GM19238 (cell line): ENCODE measurements around the gene CCK.

ENCODE experiments used
- DNase-seq: peaks from one replicate; pipeline ENCODE4 v3.0.0; 2011; ENCODE audit warnings: low spot score; ENCODE audit not compliant: insufficient read length

Gene CCK

DNA sequence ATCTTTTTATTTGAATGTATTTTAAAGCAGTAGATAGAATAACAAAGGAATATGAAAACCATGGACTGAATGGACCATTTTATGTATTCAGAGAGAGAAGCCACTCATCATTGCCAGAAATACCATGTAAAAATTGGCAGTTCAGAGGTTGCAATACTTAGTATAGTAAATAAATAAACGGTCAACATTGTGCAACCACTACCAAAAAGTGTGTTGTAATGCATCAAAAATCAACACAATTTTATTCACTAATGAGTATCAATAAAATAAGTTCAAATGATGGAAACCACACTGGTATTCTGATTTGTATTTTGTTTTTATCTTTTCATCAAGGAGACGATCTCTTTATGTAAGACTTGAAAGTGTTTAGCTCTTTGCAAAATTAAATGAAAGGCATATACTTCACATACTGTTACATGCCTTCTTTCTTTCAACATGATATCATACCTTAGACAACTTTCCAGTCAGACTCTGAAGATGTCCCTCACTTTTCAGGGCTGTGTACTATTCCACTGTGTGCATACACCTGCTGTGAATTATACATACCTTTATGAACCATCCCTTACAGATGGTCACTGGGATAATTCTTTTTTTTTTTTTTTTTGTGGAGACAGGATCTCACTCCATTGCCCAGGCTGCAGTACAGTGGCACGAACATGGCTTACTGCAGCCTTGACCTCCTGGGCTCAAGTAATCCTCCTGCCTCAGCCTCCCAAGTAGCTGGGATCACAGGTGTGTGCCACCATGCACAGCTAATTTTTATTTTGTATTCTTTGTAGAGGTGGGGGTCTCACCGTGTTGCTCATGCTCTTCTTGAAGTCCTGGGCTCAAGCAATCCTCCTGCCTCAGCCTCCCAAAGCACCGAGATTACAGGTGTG, 40.3 kb downstream of the CCK start:
- DNase-seq, result no peak

DNA sequence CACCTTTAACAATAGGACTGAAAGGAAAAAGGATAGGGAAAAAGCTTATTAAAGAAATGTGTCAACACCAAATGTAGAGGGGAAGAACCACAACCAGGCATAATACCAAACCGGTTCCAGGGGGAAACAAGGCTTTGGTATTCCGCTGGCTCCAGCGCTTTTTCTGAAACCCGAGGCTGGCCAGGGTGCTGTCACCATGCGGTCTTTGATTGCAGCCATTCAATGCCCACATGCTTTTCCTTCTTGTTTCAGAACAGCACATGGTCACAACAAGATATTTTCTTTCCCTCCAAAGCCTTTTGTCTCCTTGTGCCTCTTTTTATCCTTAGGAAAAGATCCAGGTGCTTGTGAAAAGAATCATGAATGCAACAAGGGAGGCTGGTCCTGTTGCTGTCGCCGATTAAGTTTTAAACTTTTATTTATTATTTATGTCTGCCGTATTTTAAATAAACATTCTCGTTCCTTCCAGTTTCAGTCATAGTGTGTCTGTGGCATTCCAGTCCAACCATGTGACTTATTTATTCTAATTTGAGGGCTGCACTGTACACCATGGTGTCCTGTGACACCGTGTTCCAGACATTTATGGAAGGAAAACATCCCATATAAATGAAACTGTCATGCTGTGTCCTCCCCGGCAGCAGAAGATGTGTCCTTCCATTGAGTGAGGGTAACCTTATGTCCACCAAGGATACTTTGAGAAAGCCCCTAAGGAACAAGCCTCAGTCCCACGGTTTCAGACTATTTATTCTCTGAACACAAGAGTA, 41.1 kb downstream of the CCK start:
- no peak for DNase-seq

DNA sequence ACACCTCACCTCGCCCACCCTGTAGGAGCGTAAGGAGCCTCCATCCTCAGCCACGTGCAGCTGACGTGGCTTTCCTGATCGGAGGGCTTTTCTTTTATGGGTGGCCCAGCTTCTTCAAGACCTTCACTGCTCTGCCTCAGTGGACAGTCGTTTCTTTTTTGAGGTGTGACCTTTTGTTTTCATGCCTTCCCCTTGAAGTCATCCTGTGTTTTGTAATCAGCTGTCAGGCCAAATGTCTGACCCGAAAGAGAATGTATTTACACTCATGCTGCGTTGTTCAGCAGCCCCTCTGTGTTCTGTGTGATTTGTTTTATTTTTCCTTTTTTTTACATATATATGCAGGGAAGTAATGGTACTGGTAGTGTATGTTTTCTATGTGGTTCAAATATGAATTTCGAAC, 41.8 kb downstream of the CCK start:
- no peak for DNase-seq

DNA sequence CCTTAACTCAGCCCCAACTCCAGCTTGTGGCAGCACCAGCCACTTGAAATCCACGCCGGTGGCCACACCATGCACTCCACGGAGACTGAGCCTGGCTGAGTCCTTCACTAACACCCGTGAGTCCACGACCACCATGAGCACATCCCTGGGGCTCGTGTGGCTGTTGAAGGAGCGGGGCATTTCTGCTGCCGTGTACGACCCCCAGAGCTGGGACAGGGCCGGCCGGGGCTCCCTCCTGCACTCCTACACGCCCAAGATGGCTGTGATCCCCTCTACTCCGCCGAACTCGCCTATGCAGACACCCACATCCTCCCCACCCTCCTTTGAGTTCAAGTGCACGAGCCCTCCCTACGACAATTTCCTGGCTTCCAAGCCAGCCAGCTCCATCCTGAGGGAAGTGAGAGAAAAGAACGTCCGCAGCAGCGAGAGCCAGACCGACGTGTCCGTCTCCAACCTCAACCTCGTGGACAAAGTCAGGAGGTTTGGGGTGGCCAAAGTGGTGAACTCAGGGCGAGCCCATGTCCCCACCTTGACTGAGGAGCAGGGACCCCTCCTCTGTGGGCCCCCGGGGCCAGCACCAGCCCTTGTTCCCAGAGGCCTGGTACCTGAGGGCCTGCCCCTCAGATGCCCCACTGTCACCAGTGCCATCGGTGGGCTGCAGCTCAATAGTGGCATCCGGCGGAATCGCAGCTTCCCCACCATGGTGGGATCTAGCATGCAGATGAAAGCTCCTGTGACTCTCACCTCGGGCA, 42.9 kb downstream of the CCK start:
- DNase-seq, result no peak

DNA sequence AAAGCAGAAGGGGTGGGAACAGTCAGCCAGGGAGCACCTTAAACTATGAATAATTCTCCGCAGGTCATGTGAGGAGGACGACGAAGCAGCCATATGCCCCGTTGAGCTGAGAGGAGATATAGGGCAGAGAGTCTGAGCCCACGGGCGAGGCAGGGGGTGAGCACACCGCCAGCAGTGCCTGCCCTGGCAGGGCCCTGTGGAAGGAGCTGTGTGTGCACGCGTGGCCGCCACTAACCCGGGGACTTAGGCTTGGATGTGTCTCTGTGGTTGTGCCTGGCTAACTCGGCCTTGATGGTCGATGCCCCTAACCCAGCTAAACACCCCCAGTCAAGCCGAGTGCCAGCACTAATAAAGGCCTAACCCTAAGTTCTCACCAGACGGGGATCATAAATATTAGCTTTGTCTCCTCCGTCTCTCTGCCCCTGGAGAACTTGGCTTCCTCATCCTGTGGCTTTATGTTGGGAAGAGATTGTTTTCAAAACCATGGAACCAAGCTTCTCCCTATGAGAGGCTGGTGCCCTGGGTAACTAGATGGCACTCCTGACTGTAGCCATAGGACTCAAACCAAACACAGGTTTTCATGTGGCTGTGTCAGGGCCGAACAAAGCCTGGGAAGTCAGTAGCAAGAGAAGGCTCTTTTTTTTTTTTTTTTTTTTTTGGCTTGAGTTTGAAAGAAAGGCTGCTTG, 45.4 kb downstream of the CCK start:
- DNase-seq, result no peak

DNA sequence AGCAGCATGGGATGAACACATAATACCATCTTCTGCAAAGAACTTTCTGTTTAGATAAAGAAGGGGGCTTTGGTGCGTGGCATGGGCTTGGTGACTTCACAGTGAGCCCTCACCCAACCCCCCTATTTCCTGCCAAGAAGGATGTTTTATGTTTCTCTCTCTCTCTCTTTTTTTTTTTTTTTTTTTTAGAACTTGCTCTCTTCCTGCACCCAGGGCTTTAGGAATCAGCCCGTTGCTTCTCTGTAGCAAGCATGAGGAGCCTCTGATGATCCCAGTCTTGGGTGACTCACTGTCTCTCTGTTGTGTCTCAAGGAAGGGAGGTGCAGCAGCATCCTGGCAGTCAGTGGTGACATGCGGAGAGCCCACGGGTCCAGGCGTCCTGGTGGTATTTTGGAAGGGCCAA, 49.1 kb downstream of the CCK start:
- DNase-seq, result no peak

DNA sequence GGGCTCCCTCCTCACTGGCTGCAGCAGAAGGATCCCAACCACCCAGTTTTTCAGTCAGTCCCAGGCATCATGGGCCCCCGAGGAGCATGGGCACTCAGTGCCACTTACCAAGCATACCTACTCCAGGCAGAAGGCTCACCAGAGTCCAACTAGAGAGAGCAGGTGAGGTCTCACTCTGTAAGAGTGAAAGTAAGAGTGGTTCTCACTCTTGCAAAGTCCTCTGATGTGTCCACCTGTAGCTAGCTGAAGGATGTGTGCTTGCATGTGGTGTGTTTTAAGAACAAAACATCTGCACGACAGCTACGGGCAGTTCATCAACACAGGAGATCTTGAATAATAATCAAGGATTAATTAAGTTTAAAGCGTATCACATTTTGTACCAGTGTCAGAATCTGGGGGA, 49.7 kb downstream of the CCK start:
- DNase-seq, result no peak

DNA sequence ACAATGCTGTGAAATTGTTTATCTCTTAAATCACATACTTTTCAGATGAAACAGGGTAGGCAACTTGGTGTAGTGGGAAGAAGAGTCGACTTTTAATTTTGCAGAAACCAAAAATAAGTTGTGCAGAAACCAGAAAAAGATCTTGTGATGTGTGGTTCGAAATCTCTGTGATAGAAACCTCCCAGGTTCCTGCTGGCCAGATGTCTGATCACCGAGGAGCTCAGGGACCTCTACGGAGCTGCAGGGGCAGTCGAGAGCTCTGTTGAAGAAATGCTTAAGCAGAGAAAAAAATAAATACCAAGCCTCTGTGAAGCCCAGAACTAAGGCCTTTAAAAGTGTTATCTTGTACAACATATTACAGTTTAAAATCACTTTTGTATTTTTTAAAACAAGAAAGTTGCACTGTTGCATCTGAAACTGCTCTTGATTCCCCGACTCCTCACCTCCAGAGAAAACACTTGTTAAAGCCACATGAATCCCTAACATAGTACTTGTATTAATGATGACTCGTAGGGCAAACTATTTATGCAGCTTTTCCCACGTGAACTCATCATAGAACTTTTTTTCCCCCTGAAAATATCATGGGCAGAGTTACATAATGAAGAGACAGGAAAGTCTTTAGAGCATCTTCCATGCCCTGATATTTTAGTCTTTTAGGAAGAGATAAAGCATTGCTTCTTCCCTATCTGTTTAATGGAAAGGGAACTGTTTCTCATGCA, 51.3 kb downstream of the CCK start:
- DNase-seq, result peak; percentile 42

DNA sequence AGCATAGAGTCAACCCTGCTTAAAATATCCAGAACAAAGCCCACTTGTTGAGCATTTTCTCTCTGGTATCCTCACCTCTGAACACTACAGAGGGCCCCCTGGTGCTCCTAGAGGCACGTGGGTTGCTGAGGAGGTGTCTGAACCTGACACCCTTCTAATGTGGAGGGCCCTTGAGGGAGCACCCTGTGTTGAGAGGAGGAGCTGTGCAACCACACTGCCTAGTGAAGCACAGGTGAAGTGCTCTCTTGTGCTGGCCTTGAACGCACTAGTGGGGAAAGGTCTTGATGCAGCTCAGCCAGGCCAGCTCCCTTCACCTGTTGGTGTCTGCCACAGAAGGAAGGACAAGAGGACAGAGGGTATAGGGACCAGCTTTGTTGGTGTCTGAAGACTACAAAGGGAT, 51.9 kb downstream of the CCK start:
- no peak for DNase-seq

DNA sequence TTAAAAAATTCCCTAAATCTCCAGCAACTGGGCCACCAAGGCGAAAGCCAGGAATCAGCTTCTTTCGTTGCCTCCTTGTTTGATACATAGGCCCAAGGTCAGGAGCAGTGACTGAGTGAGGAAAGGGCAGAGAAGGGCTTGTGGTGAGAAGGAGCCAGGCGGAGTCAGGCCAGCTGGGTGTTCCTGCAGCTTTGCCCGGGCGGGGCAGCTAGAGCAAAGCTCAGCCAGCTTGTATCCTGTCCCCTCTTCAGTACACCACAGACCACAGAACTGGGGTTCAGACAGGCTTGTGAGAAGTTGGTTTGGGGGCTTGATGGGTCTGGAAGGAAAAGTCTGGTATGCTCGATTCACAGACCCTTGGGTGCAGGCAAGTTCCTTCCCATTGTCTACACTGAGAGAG, 52.6 kb downstream of the CCK start:
- peak; percentile 35 for DNase-seq

DNA sequence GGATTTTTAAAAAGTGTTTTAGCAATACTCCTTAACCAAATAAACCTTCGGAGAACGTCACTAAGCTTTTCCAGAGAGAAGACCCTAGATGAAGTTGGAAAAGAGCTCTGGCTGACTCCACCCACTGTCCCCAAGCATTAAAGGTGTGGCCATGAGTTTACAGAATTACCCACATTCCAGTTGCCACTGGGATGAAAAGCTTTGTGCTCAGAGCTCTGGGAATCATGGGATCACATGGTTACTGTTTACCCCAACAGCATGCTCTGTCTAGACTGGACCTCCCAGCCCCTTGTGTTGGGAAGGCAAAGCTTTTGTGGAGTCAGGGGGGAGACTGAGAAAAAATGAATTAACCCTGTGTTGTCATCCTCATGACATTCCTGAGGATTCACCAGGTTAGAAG, 55.3 kb downstream of the CCK start:
- no peak for DNase-seq

DNA sequence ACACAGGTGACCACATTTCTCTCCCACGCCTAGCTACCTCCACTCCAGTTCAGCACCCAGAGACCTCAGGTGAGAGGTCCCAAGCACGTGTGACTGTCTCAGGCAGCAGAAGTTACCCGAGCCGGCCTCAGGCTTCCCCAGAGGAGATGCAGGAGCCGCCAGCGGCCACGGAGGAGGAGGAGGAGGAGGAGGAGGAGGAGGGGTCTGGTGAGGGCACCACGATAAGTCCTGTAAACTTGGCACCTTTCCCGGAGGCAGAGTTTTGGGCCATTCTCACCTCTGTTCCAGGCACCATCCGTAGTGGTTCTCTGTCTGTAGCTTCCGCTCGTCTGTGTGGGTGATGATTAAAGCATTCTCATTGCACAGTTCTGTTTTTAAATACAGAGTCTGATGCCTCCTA, 56.1 kb downstream of the CCK start:
- no peak for DNase-seq
